ENCODE data around the gene CHST2.

- TF ChIP-seq CTCF (IDR thresholded peaks at IDR 0.05 in 2 of 3, conservative IDR thresholded peaks at IDR 0.05 in 1 of 3; ENCODE audit: borderline replicate concordance in 1 of 3, insufficient read depth in 1 of 3, low read depth in 2 of 3, low read length in 2 of 3) (no peak), EZH2phosphoT487 (IDR thresholded peaks at IDR 0.05; ENCODE audit: borderline replicate concordance) (no peak), FOSL1 (IDR thresholded peaks at IDR 0.05; ENCODE audit: low read depth) (peak; percentile 24; the same call in 1 of the 2 replicates), EZH2 (IDR thresholded peaks at IDR 0.05) (no peak), YY1 (IDR thresholded peaks at IDR 0.05; ENCODE audit: extremely low read depth, insufficient replicate concordance, low read depth, low read length) (no peak), POLR2A (IDR thresholded peaks at IDR 0.05; ENCODE audit: borderline replicate concordance, extremely low read depth, insufficient read depth, insufficient read length) (no peak)
These were observed 15.6 kb downstream of the CHST2 start for GRCh38 chr3:143135150-143135549.
